Vagina (tissue), 2 donors: ENCODE measurements around the gene PRRC2B. TPM values are rescaled to one million over a fixed set of nuclear protein-coding genes. Genes with fewer than 3 reads are reported as not detected.

ENCODE experiments used
- DNase-seq, 2 donors: peaks; one replicate each; pipeline ENCODE4 v3.0.0-alpha.2; 2017; ENCODE audit errors: extremely low spot score in 2 of 2
- H3K27ac ChIP-seq: fragments of 200-600 bp; sonication (generic); one replicate; pipeline ENCODE4 v1.5.1; 2019
- H3K27me3 ChIP-seq: fragments of 200-600 bp; sonication (generic); one replicate; pipeline ENCODE4 v1.5.1; 2019
- H3K36me3 ChIP-seq, 2 donors: fragments of 200-600 bp; sonication (generic); one replicate each; pipeline ENCODE4 v1.5.1; 2017 to 2019
- H3K4me1 ChIP-seq: fragments of 200-600 bp; sonication (generic); one replicate; pipeline ENCODE4 v1.5.1; 2019
- H3K4me3 ChIP-seq, 2 donors: fragments of 200-600 bp; sonication (generic); 1 replicate in 1 of 2; 2 replicates in 1 of 2; pipeline ENCODE4 v1.5.1; 2016 to 2019
- H3K9me3 ChIP-seq: fragments of 200-600 bp; sonication (generic); one replicate; pipeline ENCODE4 v1.5.1; 2019
- POLR2A ChIP-seq, 2 donors: fragments of 450-650 bp; IDR thresholded peaks; one replicate each; pipeline ENCODE4 v1.6.1; 2017; ENCODE audit warnings: antibody characterized with exemption in 2 of 2, mild to moderate bottlenecking in 2 of 2, moderate library complexity in 2 of 2
- POLR2AphosphoS5 ChIP-seq, 2 donors: sonication (generic); formaldehyde crosslinking; IDR thresholded peaks; one replicate each; pipeline ENCODE4 v1.9.0; 2017; ENCODE audit warnings: antibody characterized with exemption in 2 of 2, mild to moderate bottlenecking in 2 of 2, low read depth in 1 of 2; ENCODE audit not compliant: insufficient read depth in 1 of 2
- intact Hi-C: fragments of 100-400 bp; cut with DNase I; formaldehyde crosslinking; loops from one replicate; pipeline ENCODE4 v1.15.1; 2023
- total RNA-seq: library from RNA; depleted of rRNA; stranded (reverse); fragments of >200 nt; gene quantifications from one replicate; pipeline ENCODE4 v1.2.3, GENCODE V29; 2016
- TF ChIP-seq, protein P1 (sequence below), 3 experiments: fragments of 450-650 bp in 2 of 3; fragments of 200-600 bp in 1 of 3; sonication (generic) in 1 of 3; IDR thresholded peaks; one replicate each; pipeline ENCODE4 v1.5.1; 2017 to 2019; ENCODE audit warnings: antibody characterized with exemption in 3 of 3, mild to moderate bottlenecking in 2 of 3, moderate library complexity in 2 of 3

Gene PRRC2B
- total RNA-seq, 1 donor from 2014 or later, result 116 TPM

DNA sequence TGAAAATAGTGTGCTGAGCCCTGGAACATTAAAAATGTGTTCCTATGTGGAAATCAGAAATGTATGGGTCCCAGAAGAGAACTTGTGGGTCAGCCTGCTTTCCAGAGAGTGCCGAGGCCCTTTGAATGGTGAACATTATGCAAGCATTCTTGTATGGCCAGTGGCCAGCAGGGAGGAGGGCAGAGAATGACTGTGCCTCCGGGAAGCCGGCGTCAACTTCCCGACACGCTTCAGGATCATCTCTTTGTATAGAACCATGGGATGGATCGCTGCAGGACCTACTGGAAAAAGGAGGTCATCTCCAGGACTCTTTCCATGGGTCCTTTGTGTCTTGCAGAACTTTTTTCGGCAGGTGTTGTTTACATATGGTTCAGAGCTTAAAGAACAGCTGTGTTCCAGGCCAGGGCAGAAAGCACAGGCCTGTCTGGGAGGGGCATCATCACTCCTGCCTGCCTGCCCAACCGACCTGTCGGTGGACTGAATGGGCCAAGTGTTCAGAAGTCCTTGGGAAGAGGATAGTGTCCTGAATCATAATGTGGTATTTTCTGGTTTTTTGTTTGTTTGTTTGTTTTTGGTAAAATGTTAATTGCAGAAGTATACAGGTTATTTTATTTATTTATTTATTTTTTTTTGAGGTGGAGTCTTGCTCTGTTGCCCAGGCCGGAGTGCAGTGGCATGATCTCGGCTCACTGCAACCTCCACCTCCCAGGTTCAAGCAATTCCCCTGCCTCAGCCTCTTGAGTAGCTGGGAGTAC is 9.0 kb downstream of the PRRC2B start:
- no peaks in the 10 kb centered on the region for H3K9me3 ChIP-seq
- TF ChIP-seq POLR2AphosphoS5 (IDR thresholded peaks at IDR 0.05; ENCODE audit: insufficient read depth in 1 of 2, low read depth in 1 of 2), result peak; percentile 55 to 86
- TF ChIP-seq, protein P1, sequence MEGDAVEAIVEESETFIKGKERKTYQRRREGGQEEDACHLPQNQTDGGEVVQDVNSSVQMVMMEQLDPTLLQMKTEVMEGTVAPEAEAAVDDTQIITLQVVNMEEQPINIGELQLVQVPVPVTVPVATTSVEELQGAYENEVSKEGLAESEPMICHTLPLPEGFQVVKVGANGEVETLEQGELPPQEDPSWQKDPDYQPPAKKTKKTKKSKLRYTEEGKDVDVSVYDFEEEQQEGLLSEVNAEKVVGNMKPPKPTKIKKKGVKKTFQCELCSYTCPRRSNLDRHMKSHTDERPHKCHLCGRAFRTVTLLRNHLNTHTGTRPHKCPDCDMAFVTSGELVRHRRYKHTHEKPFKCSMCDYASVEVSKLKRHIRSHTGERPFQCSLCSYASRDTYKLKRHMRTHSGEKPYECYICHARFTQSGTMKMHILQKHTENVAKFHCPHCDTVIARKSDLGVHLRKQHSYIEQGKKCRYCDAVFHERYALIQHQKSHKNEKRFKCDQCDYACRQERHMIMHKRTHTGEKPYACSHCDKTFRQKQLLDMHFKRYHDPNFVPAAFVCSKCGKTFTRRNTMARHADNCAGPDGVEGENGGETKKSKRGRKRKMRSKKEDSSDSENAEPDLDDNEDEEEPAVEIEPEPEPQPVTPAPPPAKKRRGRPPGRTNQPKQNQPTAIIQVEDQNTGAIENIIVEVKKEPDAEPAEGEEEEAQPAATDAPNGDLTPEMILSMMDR (IDR thresholded peaks at IDR 0.05), result no peak
- H3K4me3 ChIP-seq, result peak overlapping the region; percentile 5 to 22
- no peaks in the 10 kb centered on the region for H3K36me3 ChIP-seq
- peaks cover 100% of the 10 kb centered on the region for H3K4me1 ChIP-seq
- H3K27me3 ChIP-seq, result no peaks in the 10 kb centered on the region
- DNase-seq, result no peak
- intact Hi-C loops, result no loop called here
- H3K27ac ChIP-seq, result peak overlapping the region; percentile 51

DNA sequence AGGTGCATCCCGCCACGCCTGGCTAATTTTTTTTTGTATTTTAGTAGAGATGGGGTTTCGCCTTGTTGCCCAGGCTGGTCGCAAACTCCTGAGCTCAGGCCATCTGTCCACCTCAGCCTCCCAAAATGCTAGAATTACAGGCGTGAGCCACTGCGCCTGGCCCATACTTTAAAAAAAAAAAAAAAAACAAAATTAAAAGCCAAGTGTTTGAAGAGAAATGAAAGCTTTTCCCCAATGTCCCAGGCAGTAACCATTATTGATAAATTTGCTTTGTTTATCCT is 9.5 kb downstream of the PRRC2B start:
- Histone ChIP-seq H3K27me3 (no peaks in the 10 kb centered on the region), H3K9me3 (no peaks in the 10 kb centered on the region), H3K27ac (peak overlapping the region; percentile 51), H3K4me1 (peaks cover 100% of the 10 kb centered on the region), H3K4me3 (no peak overlapping the region), H3K36me3 (no peaks in the 10 kb centered on the region)
- no peak for DNase-seq
- TF ChIP-seq, protein P1 (IDR thresholded peaks at IDR 0.05), result no peak
- TF ChIP-seq POLR2A (IDR thresholded peaks at IDR 0.05) (no peak), POLR2AphosphoS5 (IDR thresholded peaks at IDR 0.05; ENCODE audit: insufficient read depth in 1 of 2, low read depth in 1 of 2) (no peak)
- intact Hi-C loops, result no loop called here

DNA sequence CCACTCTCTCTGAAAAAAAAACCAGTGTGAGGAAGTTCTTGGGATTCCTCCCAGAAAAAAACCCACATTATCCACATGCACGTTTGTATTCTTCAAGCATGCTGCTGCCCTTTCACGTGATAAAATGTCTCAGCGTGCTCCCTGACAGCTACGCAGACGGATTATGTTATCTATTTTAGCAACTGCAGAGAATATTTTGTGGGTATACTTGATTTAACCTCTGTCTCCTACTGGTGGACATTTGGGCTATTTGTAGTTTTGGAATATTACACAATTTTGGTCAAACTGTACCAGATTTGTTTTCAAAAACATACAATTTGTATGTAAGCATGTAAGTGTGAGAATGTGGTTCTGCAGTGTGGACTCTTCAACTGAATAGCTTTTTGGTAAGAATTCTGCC is 10.7 kb downstream of the PRRC2B start:
- peaks cover 100% of the 10 kb centered on the region for H3K4me1 ChIP-seq
- no peak for DNase-seq
- H3K36me3 ChIP-seq, result no peaks in the 10 kb centered on the region
- peak overlapping the region; percentile 9 for H3K27ac ChIP-seq
- H3K9me3 ChIP-seq, result no peaks in the 10 kb centered on the region
- no peaks in the 10 kb centered on the region for H3K27me3 ChIP-seq
- intact Hi-C loops, result no loop called here
- TF ChIP-seq, protein P1 (IDR thresholded peaks at IDR 0.05), result no peak
- no peak for TF ChIP-seq POLR2AphosphoS5 (IDR thresholded peaks at IDR 0.05; ENCODE audit: insufficient read depth in 1 of 2, low read depth in 1 of 2)
- TF ChIP-seq POLR2A (IDR thresholded peaks at IDR 0.05), result no peak
- no peak overlapping the region for H3K4me3 ChIP-seq

DNA sequence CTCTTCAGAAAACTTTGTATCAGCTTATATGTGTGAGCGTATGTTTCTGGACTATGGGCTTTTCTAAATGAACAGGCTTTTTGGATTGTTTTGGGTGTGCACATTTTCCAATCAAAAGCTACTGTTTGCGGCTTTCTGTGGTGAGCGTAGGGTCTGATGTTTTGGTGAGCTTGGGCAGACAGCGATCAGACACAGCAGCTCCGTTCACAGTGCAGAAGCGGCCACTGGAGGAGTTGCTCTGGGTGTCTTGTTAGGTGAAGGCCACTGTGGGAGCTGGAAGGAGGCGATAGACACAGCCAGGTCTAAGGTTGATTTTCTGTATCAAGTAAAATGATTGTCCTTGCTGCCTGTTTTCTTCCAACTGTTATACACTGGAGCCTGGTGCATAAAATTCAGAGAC is 11.1 kb downstream of the PRRC2B start:
- Histone ChIP-seq H3K9me3 (no peaks in the 10 kb centered on the region), H3K27me3 (no peaks in the 10 kb centered on the region), H3K4me1 (peaks cover 100% of the 10 kb centered on the region), H3K36me3 (no peaks in the 10 kb centered on the region), H3K27ac (no peak overlapping the region), H3K4me3 (no peak overlapping the region)
- intact Hi-C loops, result no loop called here
- no peak for DNase-seq
- TF ChIP-seq, protein P1 (IDR thresholded peaks at IDR 0.05), result no peak
- TF ChIP-seq POLR2A (IDR thresholded peaks at IDR 0.05) (no peak), POLR2AphosphoS5 (IDR thresholded peaks at IDR 0.05; ENCODE audit: insufficient read depth in 1 of 2, low read depth in 1 of 2) (no peak)

DNA sequence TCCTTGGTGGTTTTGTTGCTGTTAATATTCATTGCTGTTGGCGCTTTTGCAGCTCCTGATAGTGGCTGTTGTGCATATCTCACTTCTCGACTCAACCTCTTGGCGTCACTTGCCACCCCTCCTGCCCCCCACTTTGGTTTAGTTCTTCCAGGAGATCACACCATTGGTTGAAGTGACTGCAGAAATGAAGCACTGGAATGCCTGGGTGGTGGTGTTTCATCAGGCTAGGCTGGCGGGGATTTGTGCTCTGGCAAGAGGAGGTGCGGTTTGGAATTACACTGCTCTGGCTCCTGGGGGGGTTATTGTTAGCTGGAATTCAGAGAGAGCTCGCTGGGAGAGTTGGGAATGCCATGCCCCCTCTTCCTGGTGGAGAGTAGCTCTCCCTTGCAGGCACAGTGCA is 11.5 kb downstream of the PRRC2B start:
- intact Hi-C loops, result no loop called here
- Histone ChIP-seq H3K27ac (no peak overlapping the region), H3K4me1 (peaks cover 100% of the 10 kb centered on the region), H3K27me3 (no peaks in the 10 kb centered on the region), H3K36me3 (no peaks in the 10 kb centered on the region), H3K9me3 (no peaks in the 10 kb centered on the region), H3K4me3 (peak overlapping the region in 1 of 2 donors; percentile 3)
- no peak for TF ChIP-seq POLR2AphosphoS5 (IDR thresholded peaks at IDR 0.05; ENCODE audit: insufficient read depth in 1 of 2, low read depth in 1 of 2)
- no peak for TF ChIP-seq POLR2A (IDR thresholded peaks at IDR 0.05)
- TF ChIP-seq, protein P1 (IDR thresholded peaks at IDR 0.05), result no peak
- no peak for DNase-seq
